Esophagus (tissue), 2 donors: ENCODE data around the gene CD36. TPM values are rescaled to one million over a fixed set of nuclear protein-coding genes. Genes with fewer than 3 reads are reported as not detected.
A peak's percentile ranks its signal among the peaks of the same experiment; 100 is the strongest.

Source experiments
- H3K27ac ChIP-seq, 2 donors: one replicate each; pipeline ENCODE4 v1.5.1; 2013; ENCODE audit warnings: low read depth in 2 of 2, mild to moderate bottlenecking in 2 of 2, inconsistent platforms in 1 of 2, low read length in 1 of 2, moderate library complexity in 1 of 2
- H3K27me3 ChIP-seq, 2 donors: one replicate each; pipeline ENCODE4 v1.6.1; 2013; ENCODE audit warnings: low read length in 2 of 2, control low read depth in 1 of 2, mild to moderate bottlenecking in 1 of 2; ENCODE audit not compliant: insufficient read depth in 2 of 2, control insufficient read depth in 1 of 2
- H3K36me3 ChIP-seq, 2 donors: one replicate each; pipeline ENCODE4 v1.6.1; 2013; ENCODE audit warnings: low read length in 1 of 2; ENCODE audit not compliant: control insufficient read depth in 2 of 2, insufficient read depth in 2 of 2
- H3K4me1 ChIP-seq, 2 donors: one replicate each; pipeline ENCODE4 v1.6.1; 2013; ENCODE audit warnings: low read length in 1 of 2; ENCODE audit not compliant: control insufficient read depth in 2 of 2, insufficient read depth in 2 of 2
- H3K4me3 ChIP-seq, 2 donors: one replicate each; pipeline ENCODE4 v1.5.1; 2013; ENCODE audit warnings: low read length in 2 of 2, mild to moderate bottlenecking in 2 of 2, low read depth in 1 of 2, moderate library complexity in 1 of 2
- H3K9me3 ChIP-seq, 2 donors: one replicate each; pipeline ENCODE4 v1.6.1; 2013; ENCODE audit warnings: mild to moderate bottlenecking in 2 of 2, low read depth in 1 of 2, low read length in 1 of 2, moderate library complexity in 1 of 2; ENCODE audit not compliant: control insufficient read depth in 2 of 2, insufficient read depth in 1 of 2
- WGBS, 2 donors: extraction: QIAGEN DNeasy Blood & Tissue Kit; methylation state at CpG; one replicate each; pipeline ENCODE4 v1.1.7; 2013; 5-methylcytosine and 5-hydroxymethylcytosine counted together
- polyA plus RNA-seq, 2 donors: library from polyadenylated mRNA; stranded (reverse); fragments of 200-250 nt; gene quantifications; one replicate each; pipeline ENCODE4 v1.2.3, GENCODE V29; 2013
- donor health status: healthy with polysubstance abuse.
- donor health status: Bipolar disorder and iron deficiency.

Gene CD36
- polyA plus RNA-seq, 2 donors, result 2.6 to 3.6 TPM

DNA sequence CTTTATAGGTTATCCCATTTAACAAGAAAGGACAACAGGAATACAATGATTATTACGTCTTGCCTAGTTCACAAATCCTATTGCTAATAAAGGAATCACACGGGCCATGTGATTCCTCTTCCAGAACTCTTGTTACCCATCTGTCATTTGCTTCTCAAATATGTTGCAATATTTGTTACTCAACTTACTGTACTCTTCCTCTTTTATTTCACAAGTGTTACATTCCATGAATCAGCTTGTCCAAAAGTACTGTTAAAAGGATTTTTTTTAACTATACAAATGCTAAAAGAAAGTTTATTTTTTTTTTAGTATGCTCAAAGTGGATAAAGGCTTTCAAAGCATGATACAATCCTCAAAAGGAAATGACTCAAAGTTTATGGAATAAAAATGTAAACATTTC lies 3.9 kb upstream of the CD36 start:
- Histone ChIP-seq H3K27ac (no peak overlapping the region), H3K4me3 (no peak overlapping the region), H3K27me3 (no peaks in the 10 kb centered on the region), H3K4me1 (no peaks in the 10 kb centered on the region), H3K36me3 (no peaks in the 10 kb centered on the region), H3K9me3 (no peaks in the 10 kb centered on the region)
- 31 to 45% methylated on average over 2 of the region's 2 CpGs for WGBS, 2 donors

GRCh38 chr7:80635533-80635932 lies 2.9 kb upstream of the CD36 start:
- Histone ChIP-seq H3K27me3 (no peaks in the 10 kb centered on the region), H3K27ac (no peak overlapping the region), H3K36me3 (no peaks in the 10 kb centered on the region), H3K9me3 (no peaks in the 10 kb centered on the region), H3K4me3 (no peak overlapping the region), H3K4me1 (no peaks in the 10 kb centered on the region)
- 59 to 76% methylated on average over 1 of the region's 1 CpG for WGBS, 2 donors

DNA sequence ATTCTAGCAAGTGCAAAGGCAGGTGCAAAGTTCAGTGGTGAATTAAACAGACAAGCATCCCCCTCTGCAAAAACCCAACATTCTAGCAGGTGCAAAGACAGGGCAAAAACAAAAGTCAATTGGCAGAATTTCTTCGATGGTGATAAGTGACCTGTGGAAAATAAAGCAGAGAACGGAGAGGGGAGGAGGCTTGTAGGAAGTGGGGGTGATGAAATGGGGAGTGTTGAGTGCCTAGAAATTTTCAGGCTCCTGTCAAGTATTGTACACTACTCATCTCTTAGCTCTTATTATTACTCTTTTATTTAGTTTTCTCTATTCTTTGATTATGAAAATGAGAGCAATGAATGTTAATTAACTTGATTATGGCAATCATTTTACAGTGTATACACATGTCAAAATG lies 2.4 kb upstream of the CD36 start:
- Histone ChIP-seq H3K9me3 (no peaks in the 10 kb centered on the region), H3K27ac (no peak overlapping the region), H3K36me3 (no peaks in the 10 kb centered on the region), H3K4me1 (no peaks in the 10 kb centered on the region), H3K27me3 (no peaks in the 10 kb centered on the region), H3K4me3 (no peak overlapping the region)
- WGBS, 2 donors, result 74 to 89% methylated on average over 2 of the region's 2 CpGs

GRCh38 chr7:80636709-80637108 lies 1.7 kb upstream of the CD36 start:
- H3K36me3 ChIP-seq, result no peaks in the 10 kb centered on the region
- no peaks in the 10 kb centered on the region for H3K27me3 ChIP-seq
- no peaks in the 10 kb centered on the region for H3K4me1 ChIP-seq
- H3K4me3 ChIP-seq, result no peak overlapping the region
- H3K9me3 ChIP-seq, result no peaks in the 10 kb centered on the region
- no peak overlapping the region for H3K27ac ChIP-seq
- 94% methylated on average over 1 of the region's 1 CpG for WGBS, 2 donors

- Histone ChIP-seq H3K4me3 (no peak overlapping the region), H3K4me1 (no peaks in the 10 kb centered on the region), H3K9me3 (no peaks in the 10 kb centered on the region), H3K36me3 (no peaks in the 10 kb centered on the region), H3K27ac (no peak overlapping the region), H3K27me3 (no peaks in the 10 kb centered on the region)
- WGBS, 2 donors, result 58 to 71% methylated on average over 2 of the region's 2 CpGs
Measured at GRCh38 chr7:80637454-80637853, 988 bp upstream of the CD36 start.

GRCh38 chr7:80639011-80639410 lies 569 bp downstream of the CD36 start:
- H3K27me3 ChIP-seq, result no peaks in the 10 kb centered on the region
- H3K9me3 ChIP-seq, result no peaks in the 10 kb centered on the region
- no peaks in the 10 kb centered on the region for H3K4me1 ChIP-seq
- no peak overlapping the region for H3K4me3 ChIP-seq
- H3K27ac ChIP-seq, result no peak overlapping the region
- no peaks in the 10 kb centered on the region for H3K36me3 ChIP-seq

GRCh38 chr7:80640846-80641245 lies 2.4 kb downstream of the CD36 start:
- H3K4me1 ChIP-seq, result no peaks in the 10 kb centered on the region
- 42 to 54% methylated on average over 1 of the region's 1 CpG for WGBS, 2 donors
- no peaks in the 10 kb centered on the region for H3K9me3 ChIP-seq
- no peak overlapping the region for H3K27ac ChIP-seq
- H3K36me3 ChIP-seq, result no peaks in the 10 kb centered on the region
- H3K4me3 ChIP-seq, result no peak overlapping the region
- no peaks in the 10 kb centered on the region for H3K27me3 ChIP-seq

- H3K27ac ChIP-seq, result no peak overlapping the region
Measured at GRCh38 chr7:80641548-80641947, 3.1 kb downstream of the CD36 start.

GRCh38 chr7:80642871-80643270 lies 4.4 kb downstream of the CD36 start:
- H3K27ac ChIP-seq, result peak overlapping the region; percentile 14 to 79
- H3K4me3 ChIP-seq, result no peak overlapping the region
- H3K36me3 ChIP-seq, result no peaks in the 10 kb centered on the region
- H3K27me3 ChIP-seq, result no peaks in the 10 kb centered on the region
- WGBS, 2 donors, result 91 to 93% methylated on average over 1 of the region's 1 CpG
- H3K9me3 ChIP-seq, result no peaks in the 10 kb centered on the region
- H3K4me1 ChIP-seq, result no peaks in the 10 kb centered on the region

More at GRCh38 chr7:80641548-80641947, 3.1 kb downstream of the CD36 start:
- Histone ChIP-seq H3K27me3 (no peaks in the 10 kb centered on the region), H3K4me3 (no peak overlapping the region), H3K9me3 (no peaks in the 10 kb centered on the region), H3K4me1 (no peaks in the 10 kb centered on the region), H3K36me3 (no peaks in the 10 kb centered on the region)

GRCh38 chr7:80643336-80643915 lies 5.0 kb downstream of the CD36 start:
- Histone ChIP-seq H3K27ac (peak overlapping the region; percentile 49 to 52), H3K36me3 (no peaks in the 10 kb centered on the region), H3K4me3 (no peak overlapping the region), H3K4me1 (no peaks in the 10 kb centered on the region), H3K27me3 (no peaks in the 10 kb centered on the region), H3K9me3 (no peaks in the 10 kb centered on the region)
- WGBS, 2 donors, result 47 to 56% methylated on average over 5 of the region's 5 CpGs
